Muscle layer of colon (tissue), 2 donors: ENCODE results near the gene ENTPD8.

Source experiments
- H3K27ac ChIP-seq: one replicate; pipeline ENCODE4 v1.7.0; 2013; ENCODE audit warnings: low read depth, mild to moderate bottlenecking, low read length, moderate library complexity
- H3K27me3 ChIP-seq, 2 donors: one replicate each; pipeline ENCODE4 v1.7.0; 2013; ENCODE audit warnings: low read length in 2 of 2, mild to moderate bottlenecking in 2 of 2; ENCODE audit not compliant: insufficient read depth in 2 of 2, control insufficient read depth in 1 of 2
- H3K36me3 ChIP-seq: one replicate; pipeline ENCODE4 v1.7.0; 2013; ENCODE audit warnings: mild to moderate bottlenecking, low read length; ENCODE audit not compliant: insufficient read depth
- H3K4me1 ChIP-seq: one replicate; pipeline ENCODE4 v1.7.0; 2013; ENCODE audit warnings: mild to moderate bottlenecking, low read length; ENCODE audit not compliant: insufficient read depth
- H3K4me3 ChIP-seq, 2 donors: one replicate each; pipeline ENCODE4 v1.7.0; 2013; ENCODE audit warnings: low read length in 2 of 2, low read depth in 1 of 2, mild to moderate bottlenecking in 1 of 2, moderate library complexity in 1 of 2
- H3K9ac ChIP-seq: one replicate; pipeline ENCODE4 v1.7.0; 2013; ENCODE audit warnings: low read length
- H3K9me3 ChIP-seq: one replicate; pipeline ENCODE4 v1.7.0; 2013; ENCODE audit warnings: mild to moderate bottlenecking, low read length
- donor health status: abdominal sarcoma.
- donor health status: Adenocarcinoma of cecum.

ENTPD8 gene, protein sequence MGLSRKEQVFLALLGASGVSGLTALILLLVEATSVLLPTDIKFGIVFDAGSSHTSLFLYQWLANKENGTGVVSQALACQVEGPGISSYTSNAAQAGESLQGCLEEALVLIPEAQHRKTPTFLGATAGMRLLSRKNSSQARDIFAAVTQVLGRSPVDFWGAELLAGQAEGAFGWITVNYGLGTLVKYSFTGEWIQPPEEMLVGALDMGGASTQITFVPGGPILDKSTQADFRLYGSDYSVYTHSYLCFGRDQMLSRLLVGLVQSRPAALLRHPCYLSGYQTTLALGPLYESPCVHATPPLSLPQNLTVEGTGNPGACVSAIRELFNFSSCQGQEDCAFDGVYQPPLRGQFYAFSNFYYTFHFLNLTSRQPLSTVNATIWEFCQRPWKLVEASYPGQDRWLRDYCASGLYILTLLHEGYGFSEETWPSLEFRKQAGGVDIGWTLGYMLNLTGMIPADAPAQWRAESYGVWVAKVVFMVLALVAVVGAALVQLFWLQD

DNA sequence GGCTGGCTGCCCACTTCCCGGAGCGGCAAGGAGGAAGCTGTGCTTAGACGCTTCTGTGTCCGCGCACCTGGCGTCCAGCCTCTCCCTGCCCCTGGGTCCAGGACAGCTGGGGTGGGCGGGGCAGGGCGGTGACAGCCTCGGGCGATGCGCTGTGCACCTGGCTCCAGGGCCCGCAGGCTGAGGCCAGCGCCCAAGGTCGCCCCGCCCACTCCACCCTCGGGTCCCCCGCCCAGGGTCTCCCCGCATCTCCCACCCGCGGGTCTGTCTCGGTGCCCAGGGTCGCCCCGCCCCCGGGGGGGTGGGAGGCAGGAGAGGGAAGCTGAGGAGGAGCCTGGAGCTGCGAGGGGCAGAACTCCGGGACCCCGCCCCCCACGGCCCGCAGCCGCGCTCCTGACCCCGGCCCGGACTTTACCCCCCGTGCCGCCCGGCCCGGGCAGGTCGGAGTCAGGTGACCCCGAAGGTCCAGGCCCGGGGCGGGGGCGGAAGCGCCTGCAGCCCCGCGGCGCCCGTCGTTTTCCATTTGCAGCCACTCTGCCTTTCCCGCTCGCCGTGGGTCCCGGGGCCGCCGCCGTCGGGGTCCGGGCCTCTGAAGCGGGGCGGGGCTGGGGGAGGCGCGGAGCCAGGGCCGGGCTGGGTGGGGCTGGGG is at the start of gene ENTPD8:
ENTPD8 (minus strand) TSS at position 69 of the 646 bp plus-strand sequence. CDS start 3,072 bp downstream, outside the sequence.
- Histone ChIP-seq H3K36me3 (no peaks in the 10 kb centered on the region), H3K4me3 (peak within 1 kb of the TSS in 1 of 2 donors; percentile 20), H3K9me3 (no peaks in the 10 kb centered on the region), H3K9ac (no peak within 1 kb of the TSS), H3K27me3 (peaks cover 0 to 30% of the 10 kb centered on the region in 2 donors), H3K4me1 (no peaks in the 10 kb centered on the region), H3K27ac (no peak within 1 kb of the TSS)

DNA sequence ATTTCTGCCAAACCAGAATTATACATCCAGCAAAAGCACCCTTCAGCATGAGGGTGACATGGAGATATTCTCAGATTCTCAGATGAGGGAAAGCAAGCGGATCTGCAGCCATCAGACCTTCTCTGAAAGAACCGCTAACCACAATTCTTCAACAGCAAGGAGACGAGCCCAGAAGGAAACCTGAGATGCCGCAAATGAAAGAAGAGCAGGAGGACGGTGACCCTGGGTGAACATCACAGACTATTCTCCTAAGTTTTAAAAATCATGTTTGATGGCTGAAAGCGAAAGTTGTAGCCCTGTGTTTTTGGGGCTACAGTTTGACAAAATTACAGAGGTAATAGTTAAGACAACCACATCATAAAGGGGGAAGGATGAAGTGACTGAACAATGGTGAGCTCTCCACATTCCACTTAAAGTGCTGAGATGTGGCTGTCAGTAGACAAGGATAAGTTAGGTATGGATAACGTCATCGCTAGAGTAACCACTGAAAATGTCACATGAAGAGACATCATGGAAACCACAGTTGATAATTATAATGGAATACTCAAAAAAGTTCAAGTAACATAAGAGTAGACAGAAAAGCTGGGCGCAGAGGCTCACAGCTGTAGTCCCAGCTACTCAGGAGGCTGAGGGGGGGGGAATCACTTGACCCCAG is 49.5 kb upstream of the ENTPD8 start:
- Histone ChIP-seq H3K9me3 (no peaks in the 10 kb centered on the region), H3K27me3 (no peaks in the 10 kb centered on the region), H3K9ac (no peak overlapping the region), H3K36me3 (no peaks in the 10 kb centered on the region), H3K27ac (no peak overlapping the region), H3K4me3 (no peak overlapping the region), H3K4me1 (no peaks in the 10 kb centered on the region)

DNA sequence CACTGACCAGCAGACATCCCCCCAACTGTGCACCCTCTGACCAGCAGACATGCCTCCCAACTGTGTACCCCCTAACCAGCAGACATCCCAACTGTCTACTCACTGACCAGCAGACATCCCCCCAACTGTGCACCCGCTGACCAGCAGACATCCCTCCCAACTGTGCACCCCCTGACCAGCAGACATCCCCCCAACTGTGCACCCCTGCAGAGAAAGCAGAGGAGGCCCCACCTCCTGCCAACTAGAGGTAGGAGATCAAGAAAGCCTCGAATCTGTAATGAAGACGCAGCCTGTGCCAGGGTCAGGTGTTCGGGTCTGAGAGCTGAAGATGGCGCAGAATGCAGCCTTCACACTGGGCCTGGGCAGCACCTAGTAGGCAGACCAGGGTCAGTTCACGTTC is 47.7 kb upstream of the ENTPD8 start:
- Histone ChIP-seq H3K27me3 (no peaks in the 10 kb centered on the region), H3K4me3 (no peak overlapping the region), H3K9ac (no peak overlapping the region), H3K36me3 (no peaks in the 10 kb centered on the region), H3K9me3 (no peaks in the 10 kb centered on the region), H3K4me1 (no peaks in the 10 kb centered on the region), H3K27ac (no peak overlapping the region)

DNA sequence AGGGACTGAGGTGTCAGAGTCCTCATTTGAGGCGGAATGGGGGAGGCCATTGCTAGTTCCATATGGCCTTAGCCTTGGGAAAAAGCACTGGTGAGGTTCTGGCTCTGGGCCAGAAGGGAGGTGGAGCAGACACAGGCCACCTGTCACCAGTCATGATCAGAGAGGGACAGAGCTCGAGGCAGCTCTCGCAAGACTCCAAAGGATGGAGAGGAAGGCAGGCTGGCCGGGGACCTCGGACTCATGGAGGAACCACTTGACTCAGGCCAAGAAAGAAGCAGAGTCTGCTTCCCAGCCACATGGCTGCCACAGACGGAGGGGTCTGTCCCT is 47.1 kb upstream of the ENTPD8 start:
- Histone ChIP-seq H3K4me1 (no peaks in the 10 kb centered on the region), H3K36me3 (no peaks in the 10 kb centered on the region), H3K9me3 (no peaks in the 10 kb centered on the region), H3K4me3 (no peak overlapping the region), H3K27ac (no peak overlapping the region), H3K9ac (no peak overlapping the region), H3K27me3 (no peaks in the 10 kb centered on the region)

DNA sequence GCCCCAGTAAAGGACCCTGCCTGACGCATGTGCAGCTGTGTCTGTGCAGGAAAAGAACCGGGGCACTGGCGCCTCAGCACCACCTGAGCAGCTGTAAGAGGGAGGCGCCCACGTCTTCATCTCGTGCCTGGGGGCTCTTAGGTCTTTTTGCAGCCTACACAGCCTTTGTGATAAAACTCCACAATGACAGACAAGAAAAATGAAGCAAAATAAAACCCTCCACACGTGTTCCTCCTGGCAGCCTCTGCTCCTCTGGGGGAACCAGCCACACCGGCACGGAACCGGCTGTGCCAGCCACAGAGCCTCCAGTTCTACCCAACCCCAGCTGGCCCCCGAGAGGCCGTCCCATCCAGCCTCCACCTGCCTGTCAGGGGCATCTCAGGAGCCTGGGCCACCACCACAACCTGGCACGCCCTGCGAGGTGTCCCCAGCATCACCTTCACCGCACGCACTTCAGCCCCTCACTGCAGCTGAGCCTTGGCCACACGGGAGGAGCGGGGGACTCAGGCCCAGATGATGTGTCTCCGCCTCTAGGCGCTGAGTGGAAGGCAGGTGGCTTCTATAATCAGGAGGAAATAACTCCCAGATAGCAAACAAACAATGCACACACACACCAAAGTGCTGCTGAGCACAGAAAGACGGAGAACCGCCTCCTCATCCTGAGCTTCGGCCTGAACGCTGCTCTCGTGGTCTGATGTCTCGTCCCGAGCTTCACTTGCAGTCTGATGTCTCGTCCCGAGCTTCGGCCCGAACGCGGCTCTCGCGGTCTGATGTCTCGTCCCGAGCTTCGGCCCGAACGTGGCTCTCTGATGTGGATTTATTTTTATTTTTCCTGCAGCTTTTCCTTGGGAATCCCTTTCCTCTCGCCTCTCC is 46.5 kb upstream of the ENTPD8 start:
- Histone ChIP-seq H3K27ac (no peak overlapping the region), H3K4me1 (no peaks in the 10 kb centered on the region), H3K9ac (no peak overlapping the region), H3K36me3 (no peaks in the 10 kb centered on the region), H3K27me3 (no peaks in the 10 kb centered on the region), H3K4me3 (no peak overlapping the region), H3K9me3 (no peaks in the 10 kb centered on the region)

DNA sequence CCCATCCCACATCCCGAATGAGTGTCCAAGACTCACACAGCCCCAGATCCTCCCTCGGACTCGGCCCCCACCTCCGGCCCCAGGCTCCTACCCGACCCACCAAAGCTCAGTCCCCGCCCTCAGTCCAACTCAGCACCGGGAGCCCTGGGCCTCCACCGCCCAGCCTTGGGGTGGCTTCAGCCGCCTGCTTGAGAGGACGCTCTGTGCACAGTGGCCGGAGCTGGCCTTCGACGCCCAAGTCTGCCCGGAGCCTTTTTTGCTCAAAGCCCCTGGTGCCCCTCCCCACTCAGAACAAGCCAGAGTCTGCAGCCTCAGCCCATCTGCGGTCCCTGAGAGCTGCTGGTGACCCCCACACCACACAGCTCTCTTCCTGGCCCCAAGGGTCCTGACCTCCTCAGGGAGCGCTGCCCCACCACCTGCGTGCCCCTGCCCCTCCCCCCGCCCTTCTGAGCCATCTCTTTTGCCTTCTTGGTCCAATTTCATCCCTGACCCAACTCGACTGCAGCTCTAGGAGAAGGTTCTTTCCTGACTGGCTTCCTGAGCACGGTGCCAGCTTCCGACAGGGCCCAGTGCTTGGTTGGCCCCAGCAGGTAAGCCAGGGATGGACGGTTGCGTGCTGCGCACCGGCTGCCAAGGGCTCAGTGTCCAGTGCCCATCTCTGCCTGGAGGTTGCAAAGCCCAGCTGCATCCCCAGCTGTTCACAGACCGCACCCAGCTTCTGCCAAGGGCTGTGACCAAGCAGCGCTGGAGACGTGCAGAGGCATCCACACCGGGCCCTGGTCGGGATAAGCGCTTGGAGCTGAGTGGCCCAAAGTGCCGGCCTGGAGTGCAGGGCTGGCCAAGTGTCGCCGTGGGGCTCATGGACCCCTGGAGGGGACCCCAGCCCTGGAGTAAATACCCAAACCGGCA is 45.6 kb upstream of the ENTPD8 start:
- Histone ChIP-seq H3K4me1 (no peaks in the 10 kb centered on the region), H3K27me3 (no peaks in the 10 kb centered on the region), H3K27ac (no peak overlapping the region), H3K36me3 (no peaks in the 10 kb centered on the region), H3K4me3 (no peak overlapping the region), H3K9me3 (no peaks in the 10 kb centered on the region), H3K9ac (no peak overlapping the region)

DNA sequence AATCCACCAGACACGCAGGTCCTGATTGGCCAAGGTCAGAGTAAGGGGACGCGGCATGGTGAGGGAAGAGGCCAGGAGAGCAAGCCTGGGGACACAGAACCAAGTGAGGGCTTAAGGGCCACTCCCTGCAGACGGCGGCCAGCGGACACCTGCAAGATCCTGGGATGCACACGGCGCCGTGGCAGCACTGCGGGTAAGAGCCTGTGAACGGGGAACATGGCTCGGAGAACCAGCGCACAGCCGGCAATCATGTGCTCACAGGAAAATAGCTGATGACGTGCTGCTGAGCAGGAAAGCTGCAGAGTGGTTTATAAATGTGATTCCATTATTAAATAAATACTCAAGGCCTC is 45.0 kb upstream of the ENTPD8 start:
- Histone ChIP-seq H3K9me3 (no peaks in the 10 kb centered on the region), H3K27ac (no peak overlapping the region), H3K36me3 (no peaks in the 10 kb centered on the region), H3K4me1 (no peaks in the 10 kb centered on the region), H3K4me3 (no peak overlapping the region), H3K9ac (no peak overlapping the region), H3K27me3 (no peaks in the 10 kb centered on the region)

DNA sequence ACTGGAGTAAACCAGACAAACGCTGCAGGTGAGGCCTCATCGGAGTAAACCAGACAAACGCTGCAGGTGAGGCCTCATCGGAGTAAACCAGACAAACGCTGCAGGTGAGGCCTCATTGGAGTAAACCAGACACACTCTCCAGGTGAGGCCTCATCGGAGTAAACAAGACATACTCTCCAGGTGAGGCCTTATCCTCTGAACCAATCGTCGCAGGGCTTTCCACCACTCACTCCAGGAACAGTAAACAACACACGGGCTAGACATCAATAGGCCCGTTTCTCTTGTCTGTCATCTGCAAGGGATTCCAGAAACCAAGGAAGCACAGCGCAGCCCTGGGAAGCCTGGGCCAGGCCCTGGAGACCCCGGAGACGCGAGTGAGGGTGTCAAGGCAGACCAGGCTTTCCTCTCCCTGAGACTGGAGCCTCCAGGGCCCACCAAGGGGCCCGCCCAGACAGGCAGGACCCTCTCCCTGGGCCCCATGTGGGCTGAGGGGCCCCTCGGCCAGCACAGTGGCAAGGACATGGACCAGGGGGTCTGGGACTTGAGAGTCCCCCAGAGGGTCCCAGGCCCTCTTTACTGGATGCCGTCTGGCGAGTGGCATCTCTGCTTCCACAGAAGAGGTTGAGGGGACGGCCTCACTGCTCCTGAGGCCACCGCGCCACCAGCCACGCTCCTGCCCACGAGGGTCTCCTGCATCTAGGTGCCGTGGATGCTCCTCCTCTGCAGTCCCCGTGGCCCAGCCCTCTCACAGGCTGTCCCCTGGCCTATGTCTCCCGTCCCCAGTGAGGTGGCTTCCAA is 44.4 kb upstream of the ENTPD8 start:
- no peaks in the 10 kb centered on the region for H3K27me3 ChIP-seq
- no peaks in the 10 kb centered on the region for H3K36me3 ChIP-seq
- no peaks in the 10 kb centered on the region for H3K4me1 ChIP-seq
- H3K4me3 ChIP-seq: no peak overlapping the region
- H3K9ac ChIP-seq: no peak overlapping the region
- no peak overlapping the region for H3K27ac ChIP-seq
- H3K9me3 ChIP-seq: no peaks in the 10 kb centered on the region

DNA sequence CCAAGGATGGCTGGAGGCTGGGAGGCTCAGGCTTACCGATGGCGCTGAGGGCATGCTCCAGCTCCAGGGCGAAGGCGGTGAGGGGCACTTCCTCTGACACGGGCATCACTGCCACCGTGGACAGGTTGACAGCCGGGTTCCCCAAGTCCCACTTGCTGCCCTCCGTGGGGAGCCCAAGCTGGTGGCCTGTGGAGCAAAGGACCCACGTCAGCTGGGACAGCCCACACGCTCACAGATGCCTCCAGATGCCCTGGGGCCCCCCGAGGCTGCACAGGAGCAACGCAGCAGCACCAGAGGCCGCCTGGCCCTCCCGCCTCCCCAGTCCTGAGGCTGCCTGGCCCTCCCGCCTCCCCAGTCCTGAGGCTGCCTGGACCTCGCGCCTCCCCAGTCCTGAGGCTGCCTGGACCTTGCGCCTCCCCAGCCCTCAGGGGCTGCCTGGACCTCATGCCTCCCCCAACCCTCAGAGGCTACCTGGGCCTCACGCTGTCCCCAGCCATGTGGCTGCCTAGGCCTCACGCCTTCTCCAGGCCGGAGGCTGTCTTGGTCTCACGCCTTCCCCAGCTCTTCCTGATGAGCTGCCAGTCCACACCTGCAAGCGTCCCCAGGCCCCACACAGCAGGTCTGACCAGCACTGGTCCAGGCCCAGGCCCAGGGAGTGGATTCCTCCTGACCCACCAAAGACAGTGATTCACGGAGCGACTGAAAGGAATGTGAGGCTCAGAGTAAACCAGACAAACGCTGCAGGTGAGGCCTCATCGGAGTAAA is 43.6 kb upstream of the ENTPD8 start:
- no peaks in the 10 kb centered on the region for H3K27me3 ChIP-seq
- no peaks in the 10 kb centered on the region for H3K9me3 ChIP-seq
- H3K4me3 ChIP-seq: no peak overlapping the region
- H3K4me1 ChIP-seq: no peaks in the 10 kb centered on the region
- no peak overlapping the region for H3K27ac ChIP-seq
- H3K36me3 ChIP-seq: no peaks in the 10 kb centered on the region
- H3K9ac ChIP-seq: no peak overlapping the region
